ENCODE measurements around the gene CEACAM18.

DNA sequence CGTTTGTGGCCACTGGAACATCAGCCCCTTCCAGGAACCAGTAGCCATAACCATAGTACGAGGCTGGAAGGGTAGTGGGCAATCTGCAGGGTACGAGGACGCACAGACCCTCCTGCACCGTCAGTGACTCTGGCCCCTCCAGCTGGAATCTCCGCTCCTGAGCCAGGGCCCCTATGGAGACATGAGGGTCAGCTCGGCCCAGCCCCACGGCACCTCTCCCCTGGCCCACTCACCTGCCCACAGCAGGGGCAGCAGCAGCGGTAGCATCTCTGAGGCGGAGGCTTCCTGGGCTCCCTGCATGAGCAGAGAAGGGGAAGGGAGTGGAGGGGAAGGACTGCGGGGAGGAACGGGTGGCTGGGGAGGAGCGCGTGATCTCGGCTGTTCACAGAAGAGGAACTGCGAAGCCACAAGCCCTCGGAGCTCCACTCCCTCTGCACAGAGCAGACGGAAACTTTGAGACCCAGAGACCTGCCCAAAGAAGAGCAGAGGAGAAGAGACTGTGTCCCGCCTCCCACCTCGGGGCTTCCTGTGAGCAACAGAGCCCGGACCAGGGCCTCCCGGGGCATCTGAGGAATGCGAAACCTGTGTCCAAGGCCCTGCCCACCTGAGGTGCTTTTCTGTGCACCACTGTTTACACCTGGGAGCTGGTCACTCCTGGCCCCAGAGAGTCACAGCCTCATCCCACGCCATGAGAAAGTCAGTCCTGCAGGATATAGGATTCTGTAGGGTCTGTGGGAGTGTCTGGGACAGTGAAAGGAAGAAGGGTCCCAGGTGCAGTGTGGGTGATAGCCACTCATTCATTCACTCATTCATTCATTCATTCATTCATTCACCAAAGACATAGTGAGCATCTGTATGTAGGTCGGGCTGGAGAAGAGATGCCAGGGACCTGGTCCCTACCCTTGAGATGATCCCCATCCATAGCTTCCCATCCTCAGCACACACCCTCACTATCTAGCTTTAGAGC lies 53.3 kb downstream of the CEACAM18 start, which contains the start of gene SIGLEC6:
- TF ChIP-seq EZH2 (IDR thresholded peaks at IDR 0.05; ENCODE audit: borderline replicate concordance, low read length) = no peak
- TF ChIP-seq, protein P1, sequence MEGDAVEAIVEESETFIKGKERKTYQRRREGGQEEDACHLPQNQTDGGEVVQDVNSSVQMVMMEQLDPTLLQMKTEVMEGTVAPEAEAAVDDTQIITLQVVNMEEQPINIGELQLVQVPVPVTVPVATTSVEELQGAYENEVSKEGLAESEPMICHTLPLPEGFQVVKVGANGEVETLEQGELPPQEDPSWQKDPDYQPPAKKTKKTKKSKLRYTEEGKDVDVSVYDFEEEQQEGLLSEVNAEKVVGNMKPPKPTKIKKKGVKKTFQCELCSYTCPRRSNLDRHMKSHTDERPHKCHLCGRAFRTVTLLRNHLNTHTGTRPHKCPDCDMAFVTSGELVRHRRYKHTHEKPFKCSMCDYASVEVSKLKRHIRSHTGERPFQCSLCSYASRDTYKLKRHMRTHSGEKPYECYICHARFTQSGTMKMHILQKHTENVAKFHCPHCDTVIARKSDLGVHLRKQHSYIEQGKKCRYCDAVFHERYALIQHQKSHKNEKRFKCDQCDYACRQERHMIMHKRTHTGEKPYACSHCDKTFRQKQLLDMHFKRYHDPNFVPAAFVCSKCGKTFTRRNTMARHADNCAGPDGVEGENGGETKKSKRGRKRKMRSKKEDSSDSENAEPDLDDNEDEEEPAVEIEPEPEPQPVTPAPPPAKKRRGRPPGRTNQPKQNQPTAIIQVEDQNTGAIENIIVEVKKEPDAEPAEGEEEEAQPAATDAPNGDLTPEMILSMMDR (IDR thresholded peaks at IDR 0.05; ENCODE audit: low read length) = no peak
